Stimulated activated effector memory CD8-positive, alpha-beta T cell treated with anti-CD3 and anti-CD28 coated beads, Interleukin-12 subunit alpha, Interleukin-12 subunit beta, amount 100 ng/mL, for 72 hours (primary cell): Measurements from ENCODE around the gene ACMSD.

ENCODE experiments used
- ATAC-seq: fragments of 150-1000 bp; cut with Tn5 transposase; 2 replicates; pipeline ENCODE4 v1.10.0; 2021
- DNase-seq, 2 donors: peaks; one replicate each; pipeline ENCODE4 v3.0.0; 2021 to 2022; ENCODE audit warnings: low spot score in 2 of 2
- H3K27ac Mint-ChIP-seq: one replicate; pipeline ENCODE4 v1.8.0; 2022; ENCODE audit warnings: mild to moderate bottlenecking, mixed read lengths
- H3K36me3 Mint-ChIP-seq: one replicate; pipeline ENCODE4 v1.8.0; 2022; ENCODE audit warnings: mild to moderate bottlenecking, mixed read lengths
- H3K4me1 Mint-ChIP-seq: one replicate; pipeline ENCODE4 v1.8.0; 2022; ENCODE audit warnings: mixed read lengths
- H3K4me3 Mint-ChIP-seq: one replicate; pipeline ENCODE4 v1.8.0; 2022; ENCODE audit warnings: mild to moderate bottlenecking, mixed read lengths
- H3K9me3 Mint-ChIP-seq: one replicate; pipeline ENCODE4 v1.8.0; 2022; ENCODE audit warnings: mixed read lengths

The ACMSD gene

GRCh38 chr2:134910763-134911399 is 72.5 kb downstream of the ACMSD start:
- Mint-ChIP-seq H3K4me1 (no peaks in the 10 kb centered on the region), H3K27ac (no peak overlapping the region), H3K4me3 (no peak overlapping the region), H3K9me3 (peaks cover 8% of the 10 kb centered on the region), H3K36me3 (no peaks in the 10 kb centered on the region)
- ATAC-seq, result no peak
- DNase-seq, result no peak

DNA sequence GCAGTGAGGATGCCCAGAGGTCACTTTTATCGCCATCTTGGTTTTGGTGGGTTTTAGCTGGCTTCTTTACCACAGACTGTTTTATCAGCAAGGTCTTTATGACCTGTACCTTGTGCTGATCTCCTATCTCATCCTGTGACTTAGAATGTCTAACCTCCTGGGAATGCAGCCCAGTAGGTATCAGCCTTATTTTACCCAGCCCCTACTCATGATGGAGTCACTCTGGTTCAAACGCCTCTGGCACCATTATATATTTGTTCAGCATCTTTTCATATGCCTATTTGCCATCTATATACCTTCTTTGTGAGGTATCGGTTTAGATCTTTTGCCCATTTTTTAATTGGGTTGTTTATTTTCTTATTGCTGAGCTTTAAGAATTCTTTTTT is 73.0 kb downstream of the ACMSD start:
- Mint-ChIP-seq H3K36me3 (no peaks in the 10 kb centered on the region), H3K4me1 (no peaks in the 10 kb centered on the region), H3K9me3 (peaks cover 8% of the 10 kb centered on the region), H3K4me3 (no peak overlapping the region), H3K27ac (no peak overlapping the region)
- ATAC-seq, result no peak
- DNase-seq, result no peak

- Mint-ChIP-seq H3K4me3 (no peak overlapping the region), H3K9me3 (peaks cover 8% of the 10 kb centered on the region), H3K27ac (no peak overlapping the region), H3K4me1 (no peaks in the 10 kb centered on the region), H3K36me3 (no peaks in the 10 kb centered on the region)
- no peak for ATAC-seq
- no peak for DNase-seq
These were observed 73.9 kb downstream of the ACMSD start for GRCh38 chr2:134912361-134912760.

DNA sequence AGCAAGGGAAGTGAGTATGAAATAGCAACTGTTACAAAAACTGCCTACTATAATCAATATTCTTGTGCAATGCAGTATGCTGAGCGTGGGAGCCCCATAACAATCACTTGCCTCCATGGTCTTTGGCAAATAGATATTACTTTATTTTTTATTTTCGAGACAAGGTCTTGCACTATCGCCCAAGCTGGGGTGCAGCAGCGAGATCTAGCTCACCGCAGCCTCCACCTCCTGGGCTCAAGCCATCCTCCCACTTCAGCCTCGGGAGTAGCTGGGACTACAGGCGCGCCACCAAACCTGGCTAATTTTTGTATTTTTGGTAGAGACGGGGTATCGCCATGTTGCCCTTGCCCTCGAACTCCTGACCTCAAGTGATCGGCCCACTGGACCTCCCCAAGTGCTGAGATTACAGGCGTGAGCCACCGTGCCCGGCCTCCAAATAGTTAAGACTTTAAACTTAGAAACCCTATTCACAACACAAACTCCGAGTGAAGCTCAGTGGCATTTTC is 79.0 kb downstream of the ACMSD start:
- Mint-ChIP-seq H3K27ac (peak overlapping the region; percentile 100), H3K9me3 (no peaks in the 10 kb centered on the region), H3K4me3 (peak overlapping the region; percentile 98), H3K36me3 (peaks cover 48% of the 10 kb centered on the region), H3K4me1 (peaks cover 20% of the 10 kb centered on the region)
- DNase-seq (peak; percentile 2 to 55), ATAC-seq (no peak)

- peaks cover 25% of the 10 kb centered on the region for H3K4me1 Mint-ChIP-seq
- H3K36me3 Mint-ChIP-seq, result peaks cover 54% of the 10 kb centered on the region
- H3K9me3 Mint-ChIP-seq, result no peaks in the 10 kb centered on the region
- peak; percentile 70 to 93 for DNase-seq
- ATAC-seq, result peak; percentile 81
- peak overlapping the region; percentile 100 for H3K27ac Mint-ChIP-seq
- H3K4me3 Mint-ChIP-seq, result peak overlapping the region; percentile 98
These were observed 79.6 kb downstream of the ACMSD start for GRCh38 chr2:134917888-134918525.

- peaks cover 61% of the 10 kb centered on the region for H3K36me3 Mint-ChIP-seq
- H3K4me1 Mint-ChIP-seq, result peaks cover 32% of the 10 kb centered on the region
- peak; percentile 93 for ATAC-seq
- H3K27ac Mint-ChIP-seq, result peak within 1 kb of the TSS; percentile 100
- peak within 1 kb of the TSS; percentile 98 for H3K4me3 Mint-ChIP-seq
- peak; percentile 98 to 100 for DNase-seq
- H3K9me3 Mint-ChIP-seq, result no peaks in the 10 kb centered on the region
These were observed 80.3 kb downstream of the ACMSD start, which contains the start of gene CCNT2 for GRCh38 chr2:134918526-134919340. CCNT2 (plus strand) TSS chr2:134918822; CDS start chr2:134918855, 33 bp downstream.

GRCh38 chr2:134919341-134920210 is 81.2 kb downstream of the ACMSD start:
- peak overlapping the region; percentile 98 for H3K4me3 Mint-ChIP-seq
- peaks cover 39% of the 10 kb centered on the region for H3K4me1 Mint-ChIP-seq
- H3K36me3 Mint-ChIP-seq, result peaks cover 68% of the 10 kb centered on the region
- ATAC-seq (peak; percentile 2), DNase-seq (peak in 1 of 2 donors; percentile 18)
- peak overlapping the region; percentile 100 for H3K27ac Mint-ChIP-seq
- no peaks in the 10 kb centered on the region for H3K9me3 Mint-ChIP-seq

DNA sequence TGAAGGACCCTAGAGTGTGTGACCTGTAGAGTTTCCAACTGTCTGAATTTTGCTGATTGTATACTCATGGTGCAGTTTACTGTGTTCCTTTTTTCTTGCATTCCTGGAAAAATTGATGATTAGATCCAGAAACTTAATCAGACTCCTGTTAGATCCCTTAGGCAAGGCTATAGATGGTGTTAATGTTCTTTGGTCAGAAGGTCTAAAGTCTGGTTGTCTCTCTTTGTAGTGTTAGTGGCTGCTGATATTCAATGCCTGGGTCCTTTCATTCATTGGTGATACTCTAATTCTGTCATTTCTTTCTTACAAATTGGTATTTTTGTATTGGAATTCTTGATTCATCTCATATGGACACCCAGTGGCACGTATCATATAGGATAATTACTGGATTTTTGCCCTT is 86.5 kb downstream of the ACMSD start:
- no peak for ATAC-seq
- Mint-ChIP-seq H3K36me3 (peaks cover 94% of the 10 kb centered on the region), H3K4me3 (no peak overlapping the region), H3K27ac (peak overlapping the region; percentile 20), H3K4me1 (peaks cover 67% of the 10 kb centered on the region), H3K9me3 (no peaks in the 10 kb centered on the region)
- DNase-seq, result no peak

- H3K4me3 Mint-ChIP-seq, result peak overlapping the region; percentile 18
- H3K9me3 Mint-ChIP-seq, result no peaks in the 10 kb centered on the region
- H3K27ac Mint-ChIP-seq, result peak overlapping the region; percentile 30
- no peak for ATAC-seq
- DNase-seq, result no peak
- peaks cover 70% of the 10 kb centered on the region for H3K4me1 Mint-ChIP-seq
- peaks cover 95% of the 10 kb centered on the region for H3K36me3 Mint-ChIP-seq
These were observed 88.0 kb downstream of the ACMSD start for GRCh38 chr2:134926231-134926931.

GRCh38 chr2:134927195-134927594 is 88.8 kb downstream of the ACMSD start:
- Mint-ChIP-seq H3K4me1 (peaks cover 65% of the 10 kb centered on the region), H3K27ac (no peak overlapping the region), H3K4me3 (no peak overlapping the region), H3K36me3 (peaks cover 95% of the 10 kb centered on the region), H3K9me3 (no peaks in the 10 kb centered on the region)
- no peak for DNase-seq
- peak; percentile 47 for ATAC-seq

- H3K36me3 Mint-ChIP-seq, result peaks cover 90% of the 10 kb centered on the region
- peak overlapping the region; percentile 74 for H3K27ac Mint-ChIP-seq
- ATAC-seq (no peak), DNase-seq (no peak)
- H3K4me3 Mint-ChIP-seq, result no peak overlapping the region
- H3K9me3 Mint-ChIP-seq, result no peaks in the 10 kb centered on the region
- peaks cover 51% of the 10 kb centered on the region for H3K4me1 Mint-ChIP-seq
These were observed 94.6 kb downstream of the ACMSD start for GRCh38 chr2:134932864-134933526.

- DNase-seq, result no peak
- Mint-ChIP-seq H3K9me3 (no peaks in the 10 kb centered on the region), H3K27ac (peak overlapping the region; percentile 74), H3K4me3 (no peak overlapping the region), H3K36me3 (peaks cover 90% of the 10 kb centered on the region), H3K4me1 (peaks cover 51% of the 10 kb centered on the region)
- no peak for ATAC-seq
These were observed 95.3 kb downstream of the ACMSD start for GRCh38 chr2:134933732-134934131.

GRCh38 chr2:134934150-134934549 is 95.7 kb downstream of the ACMSD start:
- H3K27ac Mint-ChIP-seq, result peak overlapping the region; percentile 55
- DNase-seq, result no peak
- peaks cover 90% of the 10 kb centered on the region for H3K36me3 Mint-ChIP-seq
- ATAC-seq, result no peak
- H3K4me1 Mint-ChIP-seq, result peaks cover 49% of the 10 kb centered on the region
- H3K4me3 Mint-ChIP-seq, result no peak overlapping the region
- no peaks in the 10 kb centered on the region for H3K9me3 Mint-ChIP-seq

GRCh38 chr2:134934641-134935040 is 96.2 kb downstream of the ACMSD start:
- Mint-ChIP-seq H3K27ac (peak overlapping the region; percentile 55), H3K4me1 (peaks cover 44% of the 10 kb centered on the region), H3K36me3 (peaks cover 91% of the 10 kb centered on the region), H3K4me3 (no peak overlapping the region), H3K9me3 (no peaks in the 10 kb centered on the region)
- no peak for DNase-seq
- no peak for ATAC-seq
